Upper lobe of left lung (tissue), 6 donors: ENCODE data around the gene PPP5C. TPM values are rescaled to one million over a fixed set of nuclear protein-coding genes. Genes with fewer than 3 reads are reported as not detected.
A peak's percentile ranks its signal among the peaks of the same experiment; 100 is the strongest.
"Not testable (repeated sequence)": the region's sequence is repeated elsewhere in the genome, so short reads cannot be mapped to it uniquely, and the experiment has no call there.

ENCODE experiments used
- ATAC-seq, 2 donors: fragments of 200-7000 bp; cut with Tn5 transposase; one replicate each; pipeline ENCODE4 v1.9.1; 2022; ENCODE audit warnings: mild to moderate bottlenecking in 2 of 2, moderate library complexity in 2 of 2; ENCODE audit not compliant: low FRiP score in 2 of 2
- DNase-seq, 2 donors: peaks; one replicate each; pipeline ENCODE4 v3.0.0-alpha.2; 2019 to 2020
- H3K27ac ChIP-seq, 4 donors: fragments of 200-600 bp; sonication (generic); one replicate each; pipeline ENCODE4 v1.5.1; 2016 to 2019
- H3K27me3 ChIP-seq, 4 donors: fragments of 200-600 bp; sonication (generic); one replicate each; pipeline ENCODE4 v1.5.1; 2017 to 2019
- H3K36me3 ChIP-seq, 4 donors: fragments of 200-600 bp; sonication (generic); one replicate each; pipeline ENCODE4 v1.5.1; 2016 to 2019
- H3K4me1 ChIP-seq, 4 donors: fragments of 200-600 bp; sonication (generic); one replicate each; pipeline ENCODE4 v1.5.1; 2018 to 2019
- H3K4me3 ChIP-seq, 4 donors: fragments of 200-600 bp; sonication (generic); one replicate each; pipeline ENCODE4 v1.5.1; 2017 to 2019; ENCODE audit warnings: mild to moderate bottlenecking in 2 of 4, moderate library complexity in 1 of 4
- H3K9me3 ChIP-seq, 4 donors: fragments of 200-600 bp; sonication (generic); one replicate each; pipeline ENCODE4 v1.5.1; 2018 to 2019
- EP300 ChIP-seq, 4 donors: sonication (generic); formaldehyde crosslinking; IDR thresholded peaks; one replicate each; pipeline ENCODE4 v1.5.1; 2017; ENCODE audit warnings: antibody characterized with exemption in 4 of 4, control low read depth in 2 of 4
- POLR2A ChIP-seq, 4 donors: fragments of 450-650 bp; IDR thresholded peaks; one replicate each; pipeline ENCODE4 v1.5.1; 2016 to 2017; ENCODE audit warnings: antibody characterized with exemption in 4 of 4, mild to moderate bottlenecking in 2 of 4
- POLR2AphosphoS5 ChIP-seq, 2 donors: sonication (generic); formaldehyde crosslinking; IDR thresholded peaks; one replicate each; pipeline ENCODE4 v1.5.1; 2017; ENCODE audit warnings: antibody characterized with exemption in 2 of 2
- WGBS, 2 donors: methylation state at CpG; one replicate each; pipeline ENCODE4 v1.1.5; 2017 to 2018; 5-methylcytosine and 5-hydroxymethylcytosine counted together
- total RNA-seq, 6 donors: library from RNA; depleted of rRNA in 4 of 6; stranded (reverse); fragments of >200 nt in 4 of 6; gene quantifications; one replicate each; pipeline versions ENCODE4 v1.1.0 to v1.2.1, GENCODE V29; 2016 to 2021
- TF ChIP-seq, protein P1 (sequence below), 6 experiments: fragments of 450-650 bp in 4 of 6; fragments of 200-600 bp in 2 of 6; sonication (generic) in 2 of 6; IDR thresholded peaks; one replicate each; pipeline ENCODE4 v1.5.1; 2016 to 2019; ENCODE audit warnings: antibody characterized with exemption in 6 of 6
- donor health status: DM: no; HTN: no; CAD: no; lungs with moderate emphysema.
- donor health status: DM: no; HTN: yes; CAD: no; lungs with severe emphysema.

The PPP5C gene
- total RNA-seq, 6 donors from 2014 or later, result 54.7 to 120 (median 66.0) TPM

DNA sequence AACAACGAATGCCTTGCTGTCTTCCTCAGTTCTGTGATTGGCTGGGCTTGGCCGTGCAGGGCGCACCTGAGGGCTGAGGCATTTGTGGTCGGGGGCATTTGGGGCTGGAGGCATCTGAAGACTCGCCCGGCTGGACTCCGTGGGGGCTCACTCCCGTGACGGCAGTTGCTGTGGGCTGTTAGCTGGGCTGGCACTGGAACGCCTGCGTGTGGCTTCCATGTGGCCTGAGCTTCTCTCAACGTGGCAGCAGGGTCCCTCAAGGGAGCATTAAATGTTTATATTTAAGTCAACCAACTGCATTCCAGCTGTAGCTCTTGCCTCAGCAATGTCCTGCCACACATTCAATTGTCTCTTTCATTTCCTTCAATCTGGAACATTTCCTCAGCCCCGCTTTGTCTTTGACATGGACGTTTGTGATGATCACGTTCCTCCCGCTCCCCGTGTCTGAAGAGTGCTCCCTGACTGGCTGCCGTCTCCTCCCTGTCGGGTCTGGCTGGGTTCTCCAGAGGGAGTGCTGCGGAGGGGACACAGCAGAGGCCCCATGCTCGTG is 45.4 kb downstream of the PPP5C start:
- H3K4me1 ChIP-seq, result peaks cover 6 to 19% (median 13%) of the 10 kb centered on the region in 4 donors
- peak overlapping the region; percentile 12 to 58 (median 53) for H3K27ac ChIP-seq
- DNase-seq (peak in 1 of 2 donors; percentile 69), ATAC-seq (no peak)
- 50 to 55% methylated on average over 14 to 21 of the region's 21 CpGs for WGBS, 2 donors
- no peaks in the 10 kb centered on the region for H3K27me3 ChIP-seq
- TF ChIP-seq POLR2A (IDR thresholded peaks at IDR 0.05) (no peak), POLR2AphosphoS5 (IDR thresholded peaks at IDR 0.05) (peak; percentile 27 to 30), EP300 (IDR thresholded peaks at IDR 0.05) (peak in 1 of 4 donors; percentile 2)
- TF ChIP-seq, protein P1, sequence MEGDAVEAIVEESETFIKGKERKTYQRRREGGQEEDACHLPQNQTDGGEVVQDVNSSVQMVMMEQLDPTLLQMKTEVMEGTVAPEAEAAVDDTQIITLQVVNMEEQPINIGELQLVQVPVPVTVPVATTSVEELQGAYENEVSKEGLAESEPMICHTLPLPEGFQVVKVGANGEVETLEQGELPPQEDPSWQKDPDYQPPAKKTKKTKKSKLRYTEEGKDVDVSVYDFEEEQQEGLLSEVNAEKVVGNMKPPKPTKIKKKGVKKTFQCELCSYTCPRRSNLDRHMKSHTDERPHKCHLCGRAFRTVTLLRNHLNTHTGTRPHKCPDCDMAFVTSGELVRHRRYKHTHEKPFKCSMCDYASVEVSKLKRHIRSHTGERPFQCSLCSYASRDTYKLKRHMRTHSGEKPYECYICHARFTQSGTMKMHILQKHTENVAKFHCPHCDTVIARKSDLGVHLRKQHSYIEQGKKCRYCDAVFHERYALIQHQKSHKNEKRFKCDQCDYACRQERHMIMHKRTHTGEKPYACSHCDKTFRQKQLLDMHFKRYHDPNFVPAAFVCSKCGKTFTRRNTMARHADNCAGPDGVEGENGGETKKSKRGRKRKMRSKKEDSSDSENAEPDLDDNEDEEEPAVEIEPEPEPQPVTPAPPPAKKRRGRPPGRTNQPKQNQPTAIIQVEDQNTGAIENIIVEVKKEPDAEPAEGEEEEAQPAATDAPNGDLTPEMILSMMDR (IDR thresholded peaks at IDR 0.05), result no peak
- H3K9me3 ChIP-seq, result no peaks in the 10 kb centered on the region
- H3K36me3 ChIP-seq, result peaks cover 11 to 51% (median 40%) of the 10 kb centered on the region in 4 donors
- no peak overlapping the region for H3K4me3 ChIP-seq

DNA sequence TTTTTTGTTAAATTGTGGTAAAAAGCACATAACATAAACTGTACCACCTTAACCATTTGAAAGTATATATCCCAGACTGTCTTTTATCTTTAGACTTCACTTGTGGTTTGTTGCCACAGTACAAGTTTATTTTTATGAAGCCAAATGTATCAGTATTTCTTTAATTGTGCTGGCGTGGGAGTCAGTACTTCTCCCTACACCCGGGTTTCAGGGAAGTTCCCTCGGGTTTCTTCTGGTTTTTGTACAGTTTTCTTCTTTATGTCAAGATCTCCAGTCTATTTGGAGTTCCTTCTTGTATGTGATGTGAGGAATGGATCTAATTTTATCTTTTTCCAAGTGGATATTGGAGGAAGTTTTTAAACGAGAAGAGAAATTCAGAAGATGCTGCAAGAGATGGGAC is 46.0 kb downstream of the PPP5C start:
- Histone ChIP-seq H3K27ac (peak overlapping the region in 2 of 4 donors; percentile 21 to 58), H3K4me3 (no peak overlapping the region), H3K27me3 (no peaks in the 10 kb centered on the region), H3K36me3 (peaks cover 11 to 46% (median 35%) of the 10 kb centered on the region in 4 donors), H3K4me1 (peaks cover 6 to 19% (median 13%) of the 10 kb centered on the region in 4 donors), H3K9me3 (no peaks in the 10 kb centered on the region)
- ATAC-seq (no peak), DNase-seq (no peak)
- TF ChIP-seq, protein P1 (IDR thresholded peaks at IDR 0.05), result no peak
- TF ChIP-seq EP300 (IDR thresholded peaks at IDR 0.05), result no peak
- TF ChIP-seq POLR2AphosphoS5 (IDR thresholded peaks at IDR 0.05), result no peak
- TF ChIP-seq POLR2A (IDR thresholded peaks at IDR 0.05), result no peak
- 43 to 44% methylated on average over 4 of the region's 4 CpGs for WGBS, 2 donors

DNA sequence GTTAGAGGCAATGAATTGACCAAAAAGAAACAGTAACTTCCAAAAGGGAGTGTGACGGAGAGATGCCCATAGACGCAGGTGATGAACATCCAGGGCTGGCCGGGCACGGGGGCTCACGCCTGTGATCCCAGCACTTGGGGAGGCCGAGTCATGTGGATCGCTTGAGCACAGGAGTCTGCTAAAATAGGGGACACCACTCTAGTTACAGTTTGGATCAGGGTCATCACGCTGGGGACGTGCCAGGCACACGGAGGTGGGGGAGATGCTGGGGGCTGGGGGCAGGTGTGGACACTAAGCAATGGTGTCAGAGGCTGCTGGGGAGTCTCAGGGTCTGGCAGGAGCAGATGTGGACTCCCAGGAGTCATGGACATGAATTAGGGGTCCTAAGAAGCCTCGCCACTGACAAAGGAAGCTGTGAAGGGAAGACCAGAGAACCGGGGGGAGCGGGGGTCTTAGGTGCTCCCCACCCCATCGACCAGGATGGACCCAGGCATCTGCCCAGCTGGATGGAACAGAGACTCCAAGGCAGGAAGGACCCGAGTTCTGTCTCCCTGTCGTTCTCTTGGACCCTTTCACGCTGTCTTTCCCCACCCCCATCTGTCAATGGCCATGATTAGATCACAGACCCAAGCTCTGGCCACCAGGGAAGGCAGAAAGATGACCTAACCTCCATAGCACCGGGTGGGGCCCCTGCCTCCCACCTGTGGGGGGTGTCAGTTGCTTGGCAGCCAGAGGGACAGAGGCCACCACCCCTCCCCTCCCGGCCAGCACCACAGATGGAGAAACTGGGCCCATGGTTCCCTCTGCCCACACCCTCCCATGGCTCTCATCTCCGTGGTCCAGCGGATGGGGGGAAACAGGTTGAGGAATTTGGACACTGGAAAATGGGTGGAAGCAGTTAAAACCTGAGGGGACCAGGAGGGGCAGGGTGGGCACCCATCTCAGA is 46.8 kb downstream of the PPP5C start:
- Histone ChIP-seq H3K36me3 (peaks cover 11 to 37% (median 27%) of the 10 kb centered on the region in 4 donors), H3K27me3 (no peaks in the 10 kb centered on the region), H3K9me3 (no peaks in the 10 kb centered on the region), H3K27ac (peak overlapping the region in 2 of 4 donors; percentile 21 to 58), H3K4me3 (no peak overlapping the region), H3K4me1 (peaks cover 6 to 19% (median 13%) of the 10 kb centered on the region in 4 donors)
- no peak for DNase-seq
- TF ChIP-seq EP300 (IDR thresholded peaks at IDR 0.05) (no peak), POLR2A (IDR thresholded peaks at IDR 0.05) (no peak)
- no peak for ATAC-seq
- WGBS, 2 donors, result 79 to 83% methylated on average over 21 of the region's 21 CpGs

DNA sequence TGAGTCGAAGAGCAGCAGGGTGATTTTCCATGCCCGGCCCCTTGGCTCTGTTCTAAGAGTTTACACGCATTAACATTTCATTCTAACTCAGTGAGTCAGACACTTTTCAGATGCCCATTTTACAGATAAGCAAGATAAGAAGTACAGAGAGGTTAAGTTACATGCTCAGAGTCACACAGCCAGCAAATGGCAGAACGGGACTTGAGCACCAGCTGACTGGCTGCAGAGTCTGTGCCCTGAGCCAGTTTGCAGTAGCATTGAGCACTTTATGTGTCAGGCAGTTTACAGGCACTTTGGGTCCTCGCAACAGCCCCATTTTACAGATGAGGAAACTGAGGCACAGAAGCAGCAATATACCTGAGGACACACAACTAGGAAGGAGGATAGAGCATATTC is 47.5 kb downstream of the PPP5C start:
- H3K36me3 ChIP-seq, result peaks cover 8 to 30% (median 21%) of the 10 kb centered on the region in 4 donors
- no peak overlapping the region for H3K4me3 ChIP-seq
- TF ChIP-seq POLR2A (IDR thresholded peaks at IDR 0.05), result no peak
- TF ChIP-seq EP300 (IDR thresholded peaks at IDR 0.05), result no peak
- no peak for TF ChIP-seq POLR2AphosphoS5 (IDR thresholded peaks at IDR 0.05)
- TF ChIP-seq, protein P1 (IDR thresholded peaks at IDR 0.05), result peak in 1 of 6 experiments; percentile 4
- ATAC-seq (no peak), DNase-seq (no peak)
- no peak overlapping the region for H3K27ac ChIP-seq
- 86 to 93% methylated on average over 5 of the region's 5 CpGs for WGBS, 2 donors
- peaks cover 6 to 19% (median 13%) of the 10 kb centered on the region in 4 donors for H3K4me1 ChIP-seq
- H3K9me3 ChIP-seq, result no peaks in the 10 kb centered on the region
- H3K27me3 ChIP-seq, result no peaks in the 10 kb centered on the region

DNA sequence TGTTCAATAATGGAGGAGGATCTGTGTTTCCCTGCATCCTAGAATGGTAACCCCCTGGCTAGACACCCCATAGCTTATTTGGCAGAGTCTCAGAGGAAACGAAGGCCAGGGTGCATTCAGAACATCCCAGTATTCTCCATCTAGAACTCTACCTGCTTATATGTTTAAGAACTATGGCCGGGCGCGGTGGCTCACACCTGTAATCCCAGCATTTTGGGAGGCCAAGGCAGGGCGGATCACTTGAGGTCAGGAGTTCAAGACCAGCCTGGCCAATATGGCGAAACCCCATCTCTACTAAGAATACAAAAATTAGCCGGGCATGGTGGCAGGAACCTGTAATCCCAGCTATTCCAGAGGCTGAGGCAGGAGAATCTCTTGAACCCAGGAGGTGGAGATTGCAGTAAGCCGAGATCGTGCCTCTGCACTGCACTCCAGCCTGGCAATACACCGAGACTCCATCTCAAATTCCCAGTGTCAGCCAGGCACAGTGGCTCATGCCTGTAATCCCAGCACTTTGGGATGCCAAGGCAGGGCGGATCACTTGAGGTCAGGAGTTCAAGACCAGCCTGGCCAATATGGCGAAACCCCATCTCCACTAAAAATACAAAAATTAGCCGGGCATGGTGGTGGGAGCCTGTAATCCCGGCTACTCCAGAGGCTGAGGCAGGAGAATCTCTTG is 51.1 kb downstream of the PPP5C start:
- not testable (repeated sequence) for H3K27ac ChIP-seq, DNase-seq, ATAC-seq, H3K4me1 ChIP-seq, H3K9me3 ChIP-seq, H3K4me3 ChIP-seq, H3K27me3 ChIP-seq, H3K36me3 ChIP-seq
- WGBS, 2 donors, result 89 to 90% methylated on average over 8 to 14 of the region's 14 CpGs
